Astrocyte of the cerebellum (primary cell): Measurements from ENCODE around the gene HSPA1L.

Source experiments
- DNase-seq: peaks from one replicate; pipeline ENCODE4 v3.0.0-alpha.2; 2011; ENCODE audit warnings: low read depth
- H3K4me3 ChIP-seq: 2 replicates; pipeline ENCODE4 v1.5.1; 2011; ENCODE audit warnings: mild to moderate bottlenecking, low read depth, low read length, moderate library complexity
- CTCF ChIP-seq: IDR thresholded peaks from 2 replicates; pipeline ENCODE4 v1.5.1; 2012; ENCODE audit warnings: low read length, low read depth, moderate library complexity, mild to moderate bottlenecking; ENCODE audit errors: missing control alignments
- in situ Hi-C: cut with HindIII; loops from 2 replicates; pipeline ENCODE4 v1.10.0; 2017; ENCODE audit warnings: low sequenced_read_pairs

The HSPA1L gene

GRCh38 chr6:31778999-31779885, 35.8 kb downstream of the HSPA1L start:
- H3K4me3 ChIP-seq: no peak overlapping the region
- no peak for TF ChIP-seq CTCF
- DNase-seq: no peak
- in situ Hi-C loops: no loop called here

- no peak for DNase-seq
- no peak for TF ChIP-seq CTCF
- H3K4me3 ChIP-seq: no peak overlapping the region
- in situ Hi-C loops: no loop called here
Measured at GRCh38 chr6:31778193-31778592, 36.9 kb downstream of the HSPA1L start.

- in situ Hi-C loops: no loop called here
- no peak overlapping the region for H3K4me3 ChIP-seq
- DNase-seq: no peak
- no peak for TF ChIP-seq CTCF
Measured at GRCh38 chr6:31777667-31778050, 37.4 kb downstream of the HSPA1L start.

GRCh38 chr6:31776989-31777666, 38.0 kb downstream of the HSPA1L start, which contains the start of gene VWA7:
TSS of gene VWA7 (minus strand) at chr6:31777328. CDS start at chr6:31776779, 549 bp downstream.
- H3K4me3 ChIP-seq: no peak within 1 kb of the TSS
- TF ChIP-seq CTCF: no peak
- in situ Hi-C loops: no loop called here
- DNase-seq: peak; percentile 26

- no peak for TF ChIP-seq CTCF
- no peak for DNase-seq
- H3K4me3 ChIP-seq: no peak overlapping the region
- in situ Hi-C loops: no loop called here
Measured at GRCh38 chr6:31776485-31776988, 38.5 kb downstream of the HSPA1L start.

- H3K4me3 ChIP-seq: no peak overlapping the region
- no peak for TF ChIP-seq CTCF
- no peak for DNase-seq
- in situ Hi-C loops: no loop called here
Measured at GRCh38 chr6:31775633-31776484, 39.2 kb downstream of the HSPA1L start.
